ENCODE data around the gene LRP2BP.
"Not testable (repeated sequence)": the region's sequence is repeated elsewhere in the genome, so short reads cannot be mapped to it uniquely, and the experiment has no call there.

The LRP2BP gene

DNA sequence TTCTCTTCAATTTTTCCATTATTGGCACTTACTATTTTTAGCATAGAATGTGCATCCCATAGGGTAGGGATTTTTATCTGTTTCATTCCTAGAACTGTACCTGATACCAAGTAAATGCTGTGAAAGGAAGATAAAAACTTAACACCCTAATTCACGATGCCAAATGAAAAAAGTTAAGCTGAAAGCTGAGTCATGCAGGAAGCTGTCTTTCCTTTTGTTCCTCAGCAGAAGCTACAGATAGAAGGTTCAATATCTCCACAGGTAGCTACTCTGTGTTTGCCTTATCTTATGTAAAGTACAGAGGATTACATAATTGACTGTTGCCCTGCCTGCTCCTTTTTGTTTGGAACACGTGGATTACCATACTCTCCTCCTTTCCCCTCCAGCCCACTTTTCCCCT is 77.0 kb downstream of the LRP2BP start:
- no peaks in the 10 kb centered on the region for H3K27me3 ChIP-seq
- H3K36me3 ChIP-seq: no peaks in the 10 kb centered on the region
- DNase-seq: no peak
- TF ChIP-seq, protein P1, sequence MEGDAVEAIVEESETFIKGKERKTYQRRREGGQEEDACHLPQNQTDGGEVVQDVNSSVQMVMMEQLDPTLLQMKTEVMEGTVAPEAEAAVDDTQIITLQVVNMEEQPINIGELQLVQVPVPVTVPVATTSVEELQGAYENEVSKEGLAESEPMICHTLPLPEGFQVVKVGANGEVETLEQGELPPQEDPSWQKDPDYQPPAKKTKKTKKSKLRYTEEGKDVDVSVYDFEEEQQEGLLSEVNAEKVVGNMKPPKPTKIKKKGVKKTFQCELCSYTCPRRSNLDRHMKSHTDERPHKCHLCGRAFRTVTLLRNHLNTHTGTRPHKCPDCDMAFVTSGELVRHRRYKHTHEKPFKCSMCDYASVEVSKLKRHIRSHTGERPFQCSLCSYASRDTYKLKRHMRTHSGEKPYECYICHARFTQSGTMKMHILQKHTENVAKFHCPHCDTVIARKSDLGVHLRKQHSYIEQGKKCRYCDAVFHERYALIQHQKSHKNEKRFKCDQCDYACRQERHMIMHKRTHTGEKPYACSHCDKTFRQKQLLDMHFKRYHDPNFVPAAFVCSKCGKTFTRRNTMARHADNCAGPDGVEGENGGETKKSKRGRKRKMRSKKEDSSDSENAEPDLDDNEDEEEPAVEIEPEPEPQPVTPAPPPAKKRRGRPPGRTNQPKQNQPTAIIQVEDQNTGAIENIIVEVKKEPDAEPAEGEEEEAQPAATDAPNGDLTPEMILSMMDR (IDR thresholded peaks at IDR 0.05; ENCODE audit: low read depth, low read length): no peak
- H3K4me1 ChIP-seq: no peaks in the 10 kb centered on the region
- H3K4me3 ChIP-seq (ENCODE audit: low read depth, low read length): no peak overlapping the region
- H3K9me3 ChIP-seq: no peaks in the 10 kb centered on the region

DNA sequence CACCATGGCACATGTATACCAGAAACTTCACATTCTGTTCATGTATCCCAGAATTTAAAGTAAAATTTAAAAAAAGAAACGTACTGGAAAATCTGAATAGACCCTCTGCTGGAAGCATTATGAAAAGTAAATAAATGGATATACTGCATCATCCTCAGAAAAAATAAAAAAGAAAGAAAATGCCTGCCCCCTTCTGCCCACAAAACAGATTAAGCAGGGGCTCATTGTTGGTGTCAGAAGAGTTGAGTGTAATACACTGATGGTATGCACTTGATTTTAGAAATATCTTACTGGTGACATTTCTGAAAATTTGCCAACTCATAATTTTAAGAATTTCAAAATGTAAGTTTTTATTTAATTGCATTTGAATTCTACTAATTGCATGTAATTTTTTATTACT is 77.8 kb downstream of the LRP2BP start:
- no peak for DNase-seq
- no peaks in the 10 kb centered on the region for H3K36me3 ChIP-seq
- TF ChIP-seq, protein P1 (IDR thresholded peaks at IDR 0.05; ENCODE audit: low read depth, low read length): no peak
- no peaks in the 10 kb centered on the region for H3K4me1 ChIP-seq
- H3K4me3 ChIP-seq (ENCODE audit: low read depth, low read length): no peak overlapping the region
- no peaks in the 10 kb centered on the region for H3K27me3 ChIP-seq
- H3K9me3 ChIP-seq: no peaks in the 10 kb centered on the region

DNA sequence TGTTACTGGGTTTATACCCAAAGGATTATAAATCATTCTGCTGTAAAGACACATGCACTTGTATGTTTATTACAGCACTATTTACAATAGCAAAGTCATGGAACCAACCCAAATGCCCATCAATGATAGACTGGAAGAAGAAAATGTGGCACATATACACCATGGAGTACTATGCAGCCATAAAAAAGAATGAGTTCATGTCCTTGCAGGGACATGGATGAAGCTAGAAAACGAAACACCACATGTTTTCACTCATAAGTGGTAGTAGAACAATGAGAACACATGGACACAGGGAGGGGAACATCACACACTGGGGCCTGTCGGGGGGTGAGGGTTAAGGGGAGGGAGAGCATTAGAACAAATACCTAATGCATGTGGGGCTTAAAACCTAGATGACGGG is 78.3 kb downstream of the LRP2BP start:
- H3K9me3 ChIP-seq; H3K36me3 ChIP-seq; DNase-seq; H3K4me1 ChIP-seq; H3K4me3 ChIP-seq (ENCODE audit: low read depth, low read length); H3K27me3 ChIP-seq: not testable (repeated sequence)

Measured in BE2C (cell line).